Stomach (tissue), 9 donors: Measurements from ENCODE around the gene GSPT1. TPM values are rescaled to one million over a fixed set of nuclear protein-coding genes. Genes with fewer than 3 reads are reported as not detected.
"Not testable (repeated sequence)": the region's sequence is repeated elsewhere in the genome, so short reads cannot be mapped to it uniquely, and the experiment has no call there.

Experiments used
- DNase-seq, 2 donors: peaks; one replicate each; pipeline versions ENCODE4 v3.0.0 to v3.0.0-alpha.2; 2013 to 2019
- H3K27ac ChIP-seq, 5 donors: fragments of 200-600 bp in 4 of 5; sonication (generic) in 4 of 5; one replicate each; pipeline ENCODE4 v1.5.1; 2013 to 2019; ENCODE audit warnings: mild to moderate bottlenecking in 1 of 5, moderate library complexity in 1 of 5
- H3K27me3 ChIP-seq, 3 donors: fragments of 200-600 bp; sonication (generic); one replicate each; pipeline ENCODE4 v1.5.1; 2017 to 2019; ENCODE audit warnings: mixed run types in 1 of 3
- H3K36me3 ChIP-seq, 4 donors: fragments of 200-600 bp; sonication (generic); 1 replicate in 3 of 4; 2 replicates in 1 of 4; pipeline ENCODE4 v1.5.1; 2016 to 2019
- H3K4me1 ChIP-seq, 4 donors: fragments of 200-600 bp; sonication (generic); one replicate each; pipeline ENCODE4 v1.5.1; 2016 to 2019
- H3K4me3 ChIP-seq, 4 donors: fragments of 200-600 bp; sonication (generic) in 3 of 4; one replicate each; pipeline ENCODE4 v1.5.1; 2016 to 2019; ENCODE audit warnings: mild to moderate bottlenecking in 1 of 4
- H3K9me3 ChIP-seq, 4 donors: fragments of 200-600 bp; sonication (generic); one replicate each; pipeline ENCODE4 v1.5.1; 2016 to 2019
- EP300 ChIP-seq: sonication (generic); formaldehyde crosslinking; IDR thresholded peaks from one replicate; pipeline ENCODE4 v1.6.1; 2017; ENCODE audit warnings: antibody characterized with exemption
- POLR2A ChIP-seq, 4 donors: fragments of 450-650 bp; IDR thresholded peaks; one replicate each; pipeline ENCODE4 v1.6.1; 2016; ENCODE audit warnings: antibody characterized with exemption in 4 of 4, control low read depth in 2 of 4, mild to moderate bottlenecking in 1 of 4, moderate library complexity in 1 of 4
- POLR2AphosphoS5 ChIP-seq, 3 donors: sonication (generic); formaldehyde crosslinking; IDR thresholded peaks; one replicate each; pipeline ENCODE4 v1.6.1; 2016; ENCODE audit warnings: antibody characterized with exemption in 3 of 3
- WGBS, 5 donors: extraction: QIAGEN DNeasy Blood & Tissue Kit in 3 of 5; methylation state at CpG; one replicate each; pipeline versions ENCODE4 v1.1.5 to v1.1.7; 2013 to 2018; 5-methylcytosine and 5-hydroxymethylcytosine counted together
- intact Hi-C: fragments of 100-400 bp; cut with DNase I; formaldehyde crosslinking; loops from one replicate; pipeline ENCODE4 v1.15.1; 2023; ENCODE audit warnings: low total_unique reads
- polyA plus RNA-seq, 3 donors: library from polyadenylated mRNA; stranded (reverse); fragments of 200-250 nt; gene quantifications; one replicate each; pipeline ENCODE4 v1.2.3, GENCODE V29; 2013
- total RNA-seq, 5 donors: library from RNA; depleted of rRNA; stranded (reverse); fragments of >200 nt; gene quantifications; one replicate each; pipeline versions ENCODE4 v1.1.0 to v1.2.3, GENCODE V29; 2014 to 2016
- TF ChIP-seq, protein P1 (sequence below), 7 experiments: fragments of 450-650 bp in 4 of 7; fragments of 200-600 bp in 3 of 7; sonication (generic) in 3 of 7; IDR thresholded peaks; one replicate each; pipeline ENCODE4 v1.5.1; 2016 to 2019; ENCODE audit warnings: antibody characterized with exemption in 7 of 7, control low read depth in 2 of 7, mild to moderate bottlenecking in 1 of 7
- donor health status: healthy with polysubstance abuse.
- donor health status: Bipolar disorder and iron deficiency.
- donor health status: healthy.

GSPT1 gene
- total and polyA plus RNA-seq, 8 donors, result 28.0 to 73.2 (median 46.9) TPM

DNA sequence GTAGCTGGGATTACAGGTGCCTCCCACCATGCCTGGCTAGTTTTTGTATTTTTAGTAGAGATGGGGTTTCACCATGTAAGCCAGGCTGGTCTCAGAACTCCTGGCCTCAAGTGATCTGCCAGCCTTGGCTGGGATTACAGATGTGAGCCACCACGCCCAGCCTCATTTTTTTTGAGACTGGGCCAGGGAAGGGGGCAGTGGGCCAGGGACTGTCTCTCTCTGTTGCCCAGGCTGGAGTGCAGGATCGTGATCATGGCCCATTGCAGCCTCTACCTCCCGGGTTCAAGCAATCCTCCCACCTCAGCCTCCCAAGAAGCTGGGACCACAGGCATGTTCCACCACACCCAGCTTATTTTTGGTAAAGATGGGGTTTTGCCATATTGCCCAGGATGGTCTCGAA, 80.4 kb downstream of the GSPT1 start:
- 76 to 97% (median 89%) methylated on average over 4 of the region's 4 CpGs for WGBS, 5 donors
- Histone ChIP-seq H3K4me1 (no peaks in the 10 kb centered on the region), H3K27me3 (no peaks in the 10 kb centered on the region), H3K4me3 (no peak overlapping the region), H3K27ac (no peak overlapping the region), H3K9me3 (no peaks in the 10 kb centered on the region), H3K36me3 (peaks cover 34 to 50% (median 46%) of the 10 kb centered on the region in 4 donors)
- DNase-seq, result no peak
- intact Hi-C loops, result no loop called here
- TF ChIP-seq, protein P1, sequence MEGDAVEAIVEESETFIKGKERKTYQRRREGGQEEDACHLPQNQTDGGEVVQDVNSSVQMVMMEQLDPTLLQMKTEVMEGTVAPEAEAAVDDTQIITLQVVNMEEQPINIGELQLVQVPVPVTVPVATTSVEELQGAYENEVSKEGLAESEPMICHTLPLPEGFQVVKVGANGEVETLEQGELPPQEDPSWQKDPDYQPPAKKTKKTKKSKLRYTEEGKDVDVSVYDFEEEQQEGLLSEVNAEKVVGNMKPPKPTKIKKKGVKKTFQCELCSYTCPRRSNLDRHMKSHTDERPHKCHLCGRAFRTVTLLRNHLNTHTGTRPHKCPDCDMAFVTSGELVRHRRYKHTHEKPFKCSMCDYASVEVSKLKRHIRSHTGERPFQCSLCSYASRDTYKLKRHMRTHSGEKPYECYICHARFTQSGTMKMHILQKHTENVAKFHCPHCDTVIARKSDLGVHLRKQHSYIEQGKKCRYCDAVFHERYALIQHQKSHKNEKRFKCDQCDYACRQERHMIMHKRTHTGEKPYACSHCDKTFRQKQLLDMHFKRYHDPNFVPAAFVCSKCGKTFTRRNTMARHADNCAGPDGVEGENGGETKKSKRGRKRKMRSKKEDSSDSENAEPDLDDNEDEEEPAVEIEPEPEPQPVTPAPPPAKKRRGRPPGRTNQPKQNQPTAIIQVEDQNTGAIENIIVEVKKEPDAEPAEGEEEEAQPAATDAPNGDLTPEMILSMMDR (IDR thresholded peaks at IDR 0.05), result no peak
- TF ChIP-seq POLR2A (IDR thresholded peaks at IDR 0.05), result no peak
- no peak for TF ChIP-seq EP300
- no peak for TF ChIP-seq POLR2AphosphoS5 (IDR thresholded peaks at IDR 0.05)

DNA sequence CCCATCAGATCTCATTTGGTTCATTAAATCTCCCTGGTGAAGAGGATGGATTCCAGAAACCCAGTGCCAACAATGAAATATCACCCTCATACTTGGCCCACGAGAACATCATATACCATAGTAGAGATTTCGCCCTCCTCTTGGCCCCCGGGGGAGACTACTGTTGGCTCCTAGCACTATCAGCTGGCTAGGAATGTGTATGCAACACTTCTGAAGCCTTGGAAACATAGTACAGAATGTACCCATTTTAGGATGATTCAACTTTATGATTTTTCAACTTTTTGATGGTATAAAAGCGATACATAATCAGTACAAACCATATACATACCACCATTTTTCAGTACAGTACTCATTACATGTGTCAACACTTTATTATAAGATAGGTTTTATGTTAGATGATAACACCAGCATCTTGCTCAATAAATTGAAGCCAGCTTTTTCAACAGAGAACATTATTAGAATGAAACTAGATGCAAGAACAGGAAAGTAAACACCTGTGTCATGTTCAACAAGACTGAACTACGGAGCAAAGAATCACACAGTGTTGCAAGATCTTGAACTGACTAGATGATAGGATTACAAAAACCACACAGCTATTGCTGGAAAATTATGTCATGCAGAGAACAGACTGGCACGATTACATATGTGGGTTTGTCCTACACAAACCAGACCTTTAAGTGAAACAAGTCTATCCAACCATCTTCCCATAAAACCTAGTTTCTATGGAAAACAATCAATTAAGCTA, 81.6 kb downstream of the GSPT1 start:
- Histone ChIP-seq H3K4me1 (no peaks in the 10 kb centered on the region), H3K36me3 (peaks cover 30 to 38% (median 35%) of the 10 kb centered on the region in 4 donors), H3K4me3 (no peak overlapping the region), H3K27me3 (no peaks in the 10 kb centered on the region), H3K9me3 (no peaks in the 10 kb centered on the region), H3K27ac (no peak overlapping the region)
- 68 to 81% (median 75%) methylated on average over 6 of the region's 6 CpGs for WGBS, 5 donors
- no peak for DNase-seq
- no peak for TF ChIP-seq EP300
- TF ChIP-seq, protein P1 (IDR thresholded peaks at IDR 0.05), result no peak
- TF ChIP-seq POLR2AphosphoS5 (IDR thresholded peaks at IDR 0.05), result no peak
- no peak for TF ChIP-seq POLR2A (IDR thresholded peaks at IDR 0.05)
- intact Hi-C loops, result no loop called here

DNA sequence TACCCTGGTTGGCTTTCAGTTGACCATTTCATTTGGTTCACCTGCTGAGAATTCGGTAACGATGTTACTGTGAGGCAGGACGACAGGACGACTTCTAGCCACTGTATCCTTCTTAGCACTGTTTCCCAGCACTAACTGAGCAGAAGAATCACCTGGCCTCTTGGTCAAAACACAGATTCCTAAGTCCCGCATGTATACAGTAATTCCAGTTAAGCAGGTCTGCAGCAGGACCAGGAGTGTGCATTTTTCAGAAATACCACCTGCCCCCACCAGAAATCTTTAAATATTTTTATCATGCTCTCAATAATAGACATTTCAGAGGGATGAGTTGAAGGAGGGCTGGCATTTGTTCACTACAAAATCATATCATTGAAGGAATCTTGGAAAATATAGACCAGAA, 87.1 kb downstream of the GSPT1 start:
- WGBS, 5 donors, result 68 to 81% (median 75%) methylated on average over 5 of the region's 5 CpGs

DNA sequence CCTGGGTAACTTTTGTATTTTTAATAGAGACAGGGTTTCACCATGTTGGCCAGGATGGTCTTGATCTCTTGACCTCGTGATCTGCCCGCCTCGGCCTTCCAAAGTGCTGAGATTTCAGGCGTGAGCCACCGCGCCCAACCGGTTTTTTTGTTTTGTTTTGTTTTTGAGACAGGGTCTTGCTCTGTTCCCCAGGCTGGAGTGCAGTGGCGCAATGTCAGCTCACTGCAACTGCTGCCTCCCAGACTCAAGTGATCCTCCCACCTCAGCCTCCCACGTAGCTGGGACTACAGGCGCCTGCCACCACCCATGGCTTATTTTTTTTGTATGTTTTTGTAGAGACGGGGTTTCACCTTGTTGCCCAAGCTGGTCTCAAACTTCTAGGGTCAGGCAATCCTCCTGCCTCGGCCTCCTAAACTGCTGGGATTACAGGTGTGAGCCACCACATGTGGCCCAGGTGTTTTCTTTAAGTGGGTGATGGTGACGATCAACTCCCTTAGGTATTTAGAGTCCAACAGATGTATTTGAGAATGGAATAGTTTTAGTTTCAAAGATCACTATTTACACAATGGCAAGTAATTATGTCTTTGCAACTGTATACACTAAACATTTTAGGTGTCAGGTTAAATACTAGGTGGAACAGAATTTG, 90.1 kb downstream of the GSPT1 start:
- WGBS, 5 donors, result 90 to 95% (median 90%) methylated on average over 13 of the region's 13 CpGs
- H3K27me3 ChIP-seq, H3K9me3 ChIP-seq, intact Hi-C loops, H3K27ac ChIP-seq, DNase-seq, H3K36me3 ChIP-seq, H3K4me3 ChIP-seq: not testable (repeated sequence)
- H3K4me1 ChIP-seq, result peaks cover 0 to 15% (median 7%) of the 10 kb centered on the region in 4 donors

More for the DNA sequence above, 87.1 kb downstream of the GSPT1 start:
- no peaks in the 10 kb centered on the region for H3K36me3 ChIP-seq
- no peak for DNase-seq
- intact Hi-C loops, result no loop called here
- TF ChIP-seq POLR2AphosphoS5 (IDR thresholded peaks at IDR 0.05), result no peak
- TF ChIP-seq EP300, result no peak
- TF ChIP-seq POLR2A (IDR thresholded peaks at IDR 0.05), result no peak
- TF ChIP-seq, protein P1 (IDR thresholded peaks at IDR 0.05), result no peak
- H3K4me1 ChIP-seq, result peaks cover 0 to 13% (median 7%) of the 10 kb centered on the region in 4 donors
- H3K9me3 ChIP-seq, result no peaks in the 10 kb centered on the region
- H3K4me3 ChIP-seq, result no peak overlapping the region
- H3K27me3 ChIP-seq, result no peaks in the 10 kb centered on the region
- no peak overlapping the region for H3K27ac ChIP-seq

DNA sequence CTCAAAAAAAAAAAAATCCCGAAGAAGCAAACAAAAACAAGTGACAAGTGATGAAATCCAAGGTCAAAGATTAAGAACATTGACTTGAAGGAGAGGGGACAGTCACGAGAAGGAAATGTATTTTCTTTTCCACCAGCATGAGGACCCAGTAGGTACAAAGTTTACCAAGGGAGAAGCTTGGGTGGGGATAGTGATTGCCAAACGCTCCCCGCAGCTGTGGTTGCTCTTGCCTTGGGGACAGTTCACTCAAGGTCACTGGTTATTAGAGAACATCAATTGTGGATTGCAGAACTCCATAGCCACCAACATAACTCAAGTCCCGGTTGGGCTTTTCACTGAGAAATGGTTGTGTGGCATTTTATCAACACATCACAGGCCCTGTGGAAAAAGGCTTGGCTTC, 91.4 kb downstream of the GSPT1 start:
- H3K27ac ChIP-seq, result no peak overlapping the region
- TF ChIP-seq, protein P1 (IDR thresholded peaks at IDR 0.05), result no peak
- peak in 1 of 3 donors; percentile 22 for TF ChIP-seq POLR2AphosphoS5 (IDR thresholded peaks at IDR 0.05)
- no peaks in the 10 kb centered on the region for H3K36me3 ChIP-seq
- no peaks in the 10 kb centered on the region for H3K27me3 ChIP-seq
- intact Hi-C loops, result no loop called here
- H3K4me3 ChIP-seq, result no peak overlapping the region
- 21 to 28% (median 24%) methylated on average over 5 of the region's 5 CpGs for WGBS, 5 donors
- DNase-seq, result peak; percentile 30 to 61
- H3K4me1 ChIP-seq, result peaks cover 0 to 15% (median 7%) of the 10 kb centered on the region in 4 donors
- H3K9me3 ChIP-seq, result no peaks in the 10 kb centered on the region

DNA sequence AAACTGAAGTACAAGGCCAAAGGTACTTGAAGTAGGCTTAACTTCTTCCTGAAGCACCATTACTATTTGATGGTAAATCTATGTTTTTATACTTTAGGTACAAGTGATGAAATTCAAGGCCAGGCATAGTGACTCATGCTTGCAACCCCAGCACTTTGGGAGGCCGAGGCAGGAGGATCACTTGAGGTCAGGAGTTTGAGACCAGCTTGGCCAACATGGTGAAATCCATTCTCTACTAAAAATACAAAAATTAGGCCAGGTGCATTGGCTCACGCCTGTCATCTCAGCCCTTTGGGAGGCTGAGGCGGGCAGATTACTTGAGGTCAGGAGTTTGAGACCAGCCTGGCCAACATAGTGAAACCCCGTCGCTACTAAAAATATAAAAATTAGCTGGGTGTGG, 92.1 kb downstream of the GSPT1 start:
- DNase-seq, H3K9me3 ChIP-seq, intact Hi-C loops, H3K27ac ChIP-seq, H3K4me3 ChIP-seq, H3K27me3 ChIP-seq, H3K36me3 ChIP-seq: not testable (repeated sequence)
- 93 to 98% (median 94%) methylated on average over 5 of the region's 5 CpGs for WGBS, 5 donors
- peaks cover 0 to 15% (median 7%) of the 10 kb centered on the region in 4 donors for H3K4me1 ChIP-seq
